ENCODE results near the gene RNF103.

DNA sequence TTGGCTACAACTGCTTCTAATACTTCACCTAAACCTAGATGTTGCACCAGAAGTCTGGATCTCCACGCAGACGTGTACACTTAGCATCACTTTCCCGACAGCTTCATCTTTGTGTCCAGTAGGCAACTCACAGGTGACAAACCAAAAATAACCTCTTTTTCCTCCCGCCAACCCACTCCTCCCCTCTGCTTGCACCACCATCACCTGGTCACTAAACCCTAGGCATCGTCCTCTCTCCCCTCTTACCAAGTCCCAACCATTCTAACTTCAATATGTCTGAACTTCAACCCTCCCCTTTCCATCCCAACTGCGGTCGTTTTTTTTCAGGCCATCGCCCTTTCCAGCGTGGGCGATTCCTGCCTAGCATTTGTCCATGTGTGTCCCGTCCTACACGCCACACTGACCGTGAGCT is 60.0 kb downstream of the RNF103 start:
- TF ChIP-seq REST (IDR thresholded peaks at IDR 0.05) (no peak), JUND (IDR thresholded peaks at IDR 0.05) (no peak), CTCF (IDR thresholded peaks at IDR 0.05; ENCODE audit: low read depth, low read length, missing input control) (no peak), MAX (IDR thresholded peaks at IDR 0.05) (no peak), GABPA (IDR thresholded peaks at IDR 0.05 in 1 of 2, conservative IDR thresholded peaks at IDR 0.05 in 1 of 2) (no peak), FOXA1 (IDR thresholded peaks at IDR 0.05) (no peak), YY1 (IDR thresholded peaks at IDR 0.05) (no peak)
- TF ChIP-seq, protein P1, sequence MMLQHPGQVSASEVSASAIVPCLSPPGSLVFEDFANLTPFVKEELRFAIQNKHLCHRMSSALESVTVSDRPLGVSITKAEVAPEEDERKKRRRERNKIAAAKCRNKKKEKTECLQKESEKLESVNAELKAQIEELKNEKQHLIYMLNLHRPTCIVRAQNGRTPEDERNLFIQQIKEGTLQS (IDR thresholded peaks at IDR 0.05): no peak

Measured in liver (tissue), 3 donors.